Measurements from ENCODE around the gene GRIN1. TPM values are rescaled to one million over a fixed set of nuclear protein-coding genes. Genes with fewer than 3 reads are reported as not detected.
"Not testable (repeated sequence)": the region's sequence is repeated elsewhere in the genome, so short reads cannot be mapped to it uniquely, and the experiment has no call there.

The GRIN1 gene
- total RNA-seq, 1 donor from 2014 or later = not detected

DNA sequence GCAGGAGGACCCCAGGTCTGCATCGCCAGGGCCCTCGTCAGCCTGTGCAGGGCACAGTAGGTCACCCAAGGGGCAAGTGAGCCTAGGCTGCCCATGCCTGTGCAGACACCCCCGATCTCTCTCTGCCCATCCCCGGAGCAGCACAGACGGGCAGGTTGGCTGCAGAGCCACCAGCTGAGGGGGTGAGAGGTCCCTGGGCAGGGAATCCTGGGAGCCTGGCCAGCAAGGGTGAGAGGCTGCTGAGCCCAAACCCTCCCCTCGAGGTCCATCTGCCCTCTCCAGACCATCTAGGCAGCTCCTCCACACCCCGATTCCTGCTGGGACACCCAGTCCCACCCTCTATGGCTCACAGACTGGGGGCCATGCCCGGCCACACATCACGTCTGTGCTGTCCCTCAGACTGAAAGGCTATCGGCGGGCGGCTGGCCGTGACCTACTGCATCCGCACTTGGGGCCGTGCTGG lies 21.7 kb upstream of the GRIN1 start:
- H3K4me3 ChIP-seq (ENCODE audit: low read depth, low read length) = no peak overlapping the region
- TF ChIP-seq, protein P1, sequence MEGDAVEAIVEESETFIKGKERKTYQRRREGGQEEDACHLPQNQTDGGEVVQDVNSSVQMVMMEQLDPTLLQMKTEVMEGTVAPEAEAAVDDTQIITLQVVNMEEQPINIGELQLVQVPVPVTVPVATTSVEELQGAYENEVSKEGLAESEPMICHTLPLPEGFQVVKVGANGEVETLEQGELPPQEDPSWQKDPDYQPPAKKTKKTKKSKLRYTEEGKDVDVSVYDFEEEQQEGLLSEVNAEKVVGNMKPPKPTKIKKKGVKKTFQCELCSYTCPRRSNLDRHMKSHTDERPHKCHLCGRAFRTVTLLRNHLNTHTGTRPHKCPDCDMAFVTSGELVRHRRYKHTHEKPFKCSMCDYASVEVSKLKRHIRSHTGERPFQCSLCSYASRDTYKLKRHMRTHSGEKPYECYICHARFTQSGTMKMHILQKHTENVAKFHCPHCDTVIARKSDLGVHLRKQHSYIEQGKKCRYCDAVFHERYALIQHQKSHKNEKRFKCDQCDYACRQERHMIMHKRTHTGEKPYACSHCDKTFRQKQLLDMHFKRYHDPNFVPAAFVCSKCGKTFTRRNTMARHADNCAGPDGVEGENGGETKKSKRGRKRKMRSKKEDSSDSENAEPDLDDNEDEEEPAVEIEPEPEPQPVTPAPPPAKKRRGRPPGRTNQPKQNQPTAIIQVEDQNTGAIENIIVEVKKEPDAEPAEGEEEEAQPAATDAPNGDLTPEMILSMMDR (conservative IDR thresholded peaks at IDR 0.05; ENCODE audit: low read depth, low read length) = no peak
- no peak for DNase-seq (ENCODE audit: low read depth)

- not testable (repeated sequence) for H3K4me3 ChIP-seq (ENCODE audit: low read depth, low read length)
These were observed 20.8 kb upstream of the GRIN1 start for GRCh38 chr9:137118092-137118603.

DNA sequence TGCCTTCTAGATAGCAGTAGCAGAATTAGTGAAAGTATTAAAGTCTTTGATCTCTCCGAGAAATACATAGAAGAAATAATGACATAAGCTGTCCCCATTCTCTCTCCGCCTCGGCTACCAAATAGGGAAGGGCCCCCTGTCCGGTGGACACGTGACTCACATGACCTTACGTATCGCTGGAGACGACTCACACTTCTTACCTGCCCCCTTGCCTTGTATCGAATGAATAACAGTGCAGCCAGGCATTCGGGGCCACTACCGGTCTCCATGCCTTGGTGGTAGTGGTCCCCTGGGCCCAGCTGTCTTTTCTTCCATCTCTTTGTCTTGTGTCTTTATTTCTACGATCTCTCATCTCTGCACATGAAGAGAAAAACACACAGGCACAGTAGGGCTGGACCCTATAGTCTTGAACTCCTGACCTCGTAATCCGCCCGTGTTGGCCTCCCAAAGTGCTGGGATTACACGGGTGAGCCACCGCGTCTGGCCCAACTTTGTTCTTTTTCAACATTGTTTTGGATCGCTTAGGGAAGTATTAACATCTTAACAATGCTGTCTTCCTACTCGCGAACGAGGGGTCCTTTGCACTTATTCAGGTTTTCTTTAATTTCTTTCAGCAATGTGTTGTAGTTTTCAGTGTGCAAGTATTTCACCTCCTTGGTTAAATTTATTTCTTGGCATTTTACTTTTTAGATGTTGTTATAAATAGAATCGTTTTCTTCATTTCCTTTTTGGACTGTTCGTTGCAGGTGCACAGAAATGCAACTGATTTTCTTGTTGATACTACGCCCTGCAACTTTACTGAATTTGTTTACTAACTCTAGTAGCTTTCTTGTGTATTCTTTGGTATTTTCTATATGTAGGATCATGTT lies 16.8 kb upstream of the GRIN1 start:
- not testable (repeated sequence) for DNase-seq (ENCODE audit: low read depth); H3K4me3 ChIP-seq (ENCODE audit: low read depth, low read length)

More at GRCh38 chr9:137118092-137118603, 20.8 kb upstream of the GRIN1 start:
- not testable (repeated sequence) for DNase-seq (ENCODE audit: low read depth)

GRCh38 chr9:137122796-137123467 lies 16.0 kb upstream of the GRIN1 start:
- not testable (repeated sequence) for H3K4me3 ChIP-seq (ENCODE audit: low read depth, low read length); DNase-seq (ENCODE audit: low read depth)

DNA sequence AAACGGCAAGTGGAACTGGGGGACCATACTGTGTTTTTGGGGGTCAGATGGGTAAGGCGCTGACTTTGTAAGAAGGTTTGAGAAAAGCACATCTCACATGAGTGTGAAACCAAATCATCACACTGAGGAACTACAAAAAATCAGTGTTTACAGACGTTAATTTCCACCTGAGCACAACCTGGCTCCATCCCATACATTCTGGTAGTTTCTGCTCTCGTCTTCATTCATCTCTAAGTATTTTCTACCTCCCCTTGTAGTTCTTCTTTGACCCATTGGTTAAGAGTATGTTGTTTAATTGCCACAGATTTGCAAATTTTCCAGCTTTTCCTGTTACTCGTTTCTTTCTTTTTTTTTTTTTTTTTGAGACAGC lies 15.5 kb upstream of the GRIN1 start:
- no peak overlapping the region for H3K4me3 ChIP-seq (ENCODE audit: low read depth, low read length)
- no peak for DNase-seq (ENCODE audit: low read depth)
- TF ChIP-seq, protein P1 (conservative IDR thresholded peaks at IDR 0.05; ENCODE audit: low read depth, low read length) = no peak

DNA sequence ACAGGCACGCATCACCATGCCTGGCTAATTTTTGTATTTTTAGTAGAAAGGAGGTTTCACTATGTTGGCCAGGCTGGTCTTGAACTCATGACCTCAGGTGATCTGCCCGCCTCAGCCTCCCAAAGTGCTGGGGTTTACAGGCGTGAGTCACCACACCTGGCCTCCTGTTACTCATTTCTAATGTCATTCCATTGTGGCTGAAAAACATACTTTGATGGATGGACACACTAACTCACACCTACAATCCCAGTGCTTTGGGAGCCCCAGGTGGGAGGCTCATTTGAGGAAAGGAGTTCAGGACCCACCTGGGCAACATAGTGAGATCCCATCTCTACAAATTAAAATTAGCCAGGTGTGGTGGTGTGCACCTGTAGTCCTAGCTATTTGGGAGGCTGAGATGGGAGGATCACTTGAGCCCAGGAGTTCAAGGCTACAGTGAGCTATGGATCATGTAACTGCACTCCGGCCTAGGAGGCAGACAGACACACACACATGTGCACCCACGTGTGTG lies 14.9 kb upstream of the GRIN1 start:
- not testable (repeated sequence) for H3K4me3 ChIP-seq (ENCODE audit: low read depth, low read length); DNase-seq (ENCODE audit: low read depth)

DNA sequence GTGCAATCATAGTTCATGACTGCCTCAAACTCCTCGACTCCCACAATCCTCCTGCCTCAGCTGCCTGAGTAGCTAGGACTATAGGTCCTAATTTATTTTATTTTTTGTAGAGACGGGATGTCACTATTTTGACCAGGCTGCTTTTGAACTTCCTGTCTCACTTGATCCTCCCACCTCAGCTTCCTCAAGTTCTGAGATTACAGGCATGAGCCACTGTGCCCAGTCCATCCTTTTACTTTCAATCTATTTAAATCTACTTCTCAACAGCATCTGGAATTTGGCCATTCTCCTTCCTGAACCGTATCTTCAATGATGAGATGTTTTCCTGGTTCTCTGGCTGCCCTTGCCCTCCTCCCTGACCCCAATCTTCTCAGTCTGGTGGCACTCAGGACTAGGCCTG lies 12.2 kb upstream of the GRIN1 start:
- TF ChIP-seq, protein P1 (conservative IDR thresholded peaks at IDR 0.05; ENCODE audit: low read depth, low read length) = no peak
- no peak for DNase-seq (ENCODE audit: low read depth)
- H3K4me3 ChIP-seq (ENCODE audit: low read depth, low read length) = no peak overlapping the region

GRCh38 chr9:137127301-137128157 lies 11.4 kb upstream of the GRIN1 start:
- TF ChIP-seq, protein P1 (conservative IDR thresholded peaks at IDR 0.05; ENCODE audit: low read depth, low read length) = no peak
- no peak overlapping the region for H3K4me3 ChIP-seq (ENCODE audit: low read depth, low read length)
- DNase-seq (ENCODE audit: low read depth) = no peak
